GM06990 (cell line): Measurements from ENCODE around the gene CBY3.
"Not testable (repeated sequence)": the region's sequence is repeated elsewhere in the genome, so short reads cannot be mapped to it uniquely, and the experiment has no call there.

ENCODE experiments used
- DNase-seq: peaks from one replicate; pipeline ENCODE4 v3.0.0-alpha.2; 2011; ENCODE audit not compliant: insufficient read length; ENCODE audit errors: extremely low read depth
- H3K27me3 ChIP-seq: replicated peaks from 2 replicates; pipeline ENCODE4 v1.6.0; 2011; ENCODE audit warnings: low read length; ENCODE audit not compliant: control insufficient read depth, insufficient read depth
- H3K36me3 ChIP-seq: 2 replicates; pipeline ENCODE4 v1.5.1; 2011; ENCODE audit warnings: low read length; ENCODE audit not compliant: control insufficient read depth, insufficient read depth
- H3K4me3 ChIP-seq: replicated peaks from 2 replicates; pipeline ENCODE4 v1.5.1; 2011; ENCODE audit warnings: low read depth, mild to moderate bottlenecking, control low read depth, low read length
- TF ChIP-seq, protein P1 (sequence below): IDR thresholded peaks from 2 replicates; pipeline ENCODE4 v1.5.1; 2011; ENCODE audit warnings: low read length, control low read depth, mild to moderate bottlenecking, inconsistent platforms; ENCODE audit not compliant: insufficient read depth, poor library complexity, severe bottlenecking

CBY3 gene

DNA sequence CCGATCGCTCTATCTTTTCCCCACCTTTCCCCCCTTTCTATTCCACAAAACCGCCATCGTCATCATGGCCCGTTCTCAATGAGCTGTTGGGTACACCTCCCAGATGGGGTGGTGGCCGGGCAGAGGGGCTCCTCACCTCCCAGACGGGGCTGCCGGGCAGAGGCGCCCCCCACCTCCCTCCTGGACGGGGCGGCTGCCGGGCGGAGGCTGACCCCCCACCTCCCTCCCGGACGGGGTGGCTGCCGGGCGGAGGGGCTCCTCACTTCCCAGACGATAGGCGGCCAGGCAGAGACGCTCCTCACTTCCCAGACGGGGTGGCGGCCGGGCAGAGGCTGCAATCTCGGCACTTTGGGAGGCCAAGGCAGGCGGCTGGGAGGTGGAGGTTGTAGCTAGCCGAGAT is 30.6 kb downstream of the CBY3 start:
- not testable (repeated sequence) for H3K27me3 ChIP-seq, H3K4me3 ChIP-seq, H3K36me3 ChIP-seq, DNase-seq

DNA sequence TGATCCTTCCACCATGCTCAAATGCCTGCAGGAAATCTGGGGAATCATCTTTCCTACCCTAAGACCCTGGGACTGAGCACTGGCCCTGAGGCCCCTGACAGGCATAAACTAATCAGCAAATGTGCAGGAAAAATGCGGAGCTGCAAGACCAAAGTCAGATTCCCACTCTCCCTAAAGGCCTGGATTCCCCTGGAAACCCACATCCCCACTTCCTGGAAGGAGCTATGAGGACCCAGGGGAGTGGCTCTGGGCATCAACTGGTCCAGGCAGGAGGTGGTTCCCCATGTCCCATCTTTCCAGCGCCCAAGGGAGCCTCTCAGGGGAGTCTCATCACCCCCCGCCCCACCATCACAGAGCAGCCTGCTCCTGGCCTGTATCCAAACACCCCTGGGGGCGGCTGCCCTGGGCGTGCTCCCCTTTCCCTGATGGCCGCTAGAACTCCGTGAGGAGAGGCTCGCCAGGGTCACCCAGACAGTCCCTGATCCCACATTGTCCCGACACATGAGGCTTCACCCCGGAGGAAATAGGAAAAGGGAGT is 31.6 kb downstream of the CBY3 start:
- H3K36me3 ChIP-seq, H3K27me3 ChIP-seq, H3K4me3 ChIP-seq, DNase-seq: not testable (repeated sequence)

DNA sequence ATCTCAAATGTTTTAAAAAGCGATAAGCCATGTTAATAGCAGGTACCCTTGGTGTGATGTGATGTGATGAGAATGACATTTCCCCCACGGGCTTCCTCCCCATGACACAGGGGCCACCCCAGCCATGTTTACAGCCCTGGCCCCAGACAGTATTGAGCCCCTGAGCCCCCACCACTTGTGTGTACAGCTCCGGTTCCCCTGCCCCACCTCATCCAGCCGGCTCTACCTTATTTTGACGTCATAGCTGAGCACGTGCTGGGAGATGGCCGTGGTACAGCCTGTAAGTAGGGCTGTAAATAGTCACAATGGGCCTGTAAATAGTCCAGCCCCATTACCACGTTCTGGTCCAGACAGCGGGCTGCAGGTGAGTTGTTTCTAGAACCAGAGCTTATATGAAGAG is 32.4 kb downstream of the CBY3 start:
- no peak overlapping the region for H3K4me3 ChIP-seq
- no peaks in the 10 kb centered on the region for H3K36me3 ChIP-seq
- H3K27me3 ChIP-seq: no peaks in the 10 kb centered on the region; the same call in 1 of the 2 replicates
- TF ChIP-seq, protein P1, sequence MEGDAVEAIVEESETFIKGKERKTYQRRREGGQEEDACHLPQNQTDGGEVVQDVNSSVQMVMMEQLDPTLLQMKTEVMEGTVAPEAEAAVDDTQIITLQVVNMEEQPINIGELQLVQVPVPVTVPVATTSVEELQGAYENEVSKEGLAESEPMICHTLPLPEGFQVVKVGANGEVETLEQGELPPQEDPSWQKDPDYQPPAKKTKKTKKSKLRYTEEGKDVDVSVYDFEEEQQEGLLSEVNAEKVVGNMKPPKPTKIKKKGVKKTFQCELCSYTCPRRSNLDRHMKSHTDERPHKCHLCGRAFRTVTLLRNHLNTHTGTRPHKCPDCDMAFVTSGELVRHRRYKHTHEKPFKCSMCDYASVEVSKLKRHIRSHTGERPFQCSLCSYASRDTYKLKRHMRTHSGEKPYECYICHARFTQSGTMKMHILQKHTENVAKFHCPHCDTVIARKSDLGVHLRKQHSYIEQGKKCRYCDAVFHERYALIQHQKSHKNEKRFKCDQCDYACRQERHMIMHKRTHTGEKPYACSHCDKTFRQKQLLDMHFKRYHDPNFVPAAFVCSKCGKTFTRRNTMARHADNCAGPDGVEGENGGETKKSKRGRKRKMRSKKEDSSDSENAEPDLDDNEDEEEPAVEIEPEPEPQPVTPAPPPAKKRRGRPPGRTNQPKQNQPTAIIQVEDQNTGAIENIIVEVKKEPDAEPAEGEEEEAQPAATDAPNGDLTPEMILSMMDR: no peak
- DNase-seq: no peak

DNA sequence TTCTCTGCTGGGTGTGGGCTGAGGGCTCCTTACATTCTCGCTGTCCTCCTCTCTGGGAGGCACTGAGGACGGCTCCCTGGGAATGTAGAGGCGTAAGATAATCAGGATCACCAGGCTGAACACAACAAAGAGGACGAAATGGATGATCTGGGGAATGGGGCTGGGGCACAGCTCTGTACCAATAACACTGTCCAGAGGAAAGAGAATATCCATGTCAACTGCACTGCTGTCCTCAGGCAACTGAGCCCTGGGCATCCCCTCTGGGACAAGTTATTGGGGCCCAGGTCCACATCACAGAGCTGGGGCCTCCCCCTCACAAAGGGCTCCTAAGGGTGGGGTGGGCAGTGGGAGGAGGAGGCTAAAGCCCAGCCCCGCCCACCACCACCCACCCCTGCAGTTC is 36.1 kb downstream of the CBY3 start:
- H3K4me3 ChIP-seq, H3K36me3 ChIP-seq, DNase-seq, H3K27me3 ChIP-seq: not testable (repeated sequence)

DNA sequence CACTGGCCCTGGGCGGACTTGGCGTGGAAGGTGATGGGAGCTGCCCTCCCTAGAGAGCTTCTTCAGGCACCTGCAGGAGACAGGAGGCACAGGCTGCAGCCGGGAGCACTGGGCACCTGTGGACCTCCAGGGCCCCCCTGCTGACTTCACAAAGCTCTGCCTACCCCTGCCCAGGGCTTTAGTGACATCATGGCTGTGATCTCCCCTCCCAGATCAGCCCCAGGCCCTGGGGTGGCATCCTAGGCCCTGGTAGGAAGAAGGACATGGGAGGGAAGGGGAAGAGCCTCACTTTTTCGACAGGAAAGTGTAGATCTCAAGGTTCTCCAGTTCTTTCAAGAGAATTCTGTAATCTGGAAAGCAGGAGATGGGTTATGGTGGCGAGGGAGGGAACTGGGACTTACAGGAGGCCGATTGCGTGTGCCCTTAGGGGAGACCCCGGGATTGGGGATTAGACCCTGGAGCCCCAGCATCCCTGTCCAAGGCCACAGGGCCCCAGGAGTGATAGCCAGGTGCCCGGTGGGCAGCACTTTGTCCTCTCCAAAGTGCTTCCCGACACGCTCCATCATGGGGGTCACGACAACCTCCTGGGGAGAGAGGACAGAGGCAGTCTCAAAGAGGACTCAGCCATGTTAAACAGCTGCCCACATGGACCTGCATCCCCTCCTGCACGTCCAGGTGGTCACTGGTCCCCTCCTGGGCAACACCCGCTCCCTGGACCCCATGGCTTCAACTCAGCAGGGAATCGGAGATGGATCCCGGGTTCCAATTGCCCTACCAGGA is 37.5 kb downstream of the CBY3 start:
- not testable (repeated sequence) for H3K27me3 ChIP-seq, H3K36me3 ChIP-seq

DNA sequence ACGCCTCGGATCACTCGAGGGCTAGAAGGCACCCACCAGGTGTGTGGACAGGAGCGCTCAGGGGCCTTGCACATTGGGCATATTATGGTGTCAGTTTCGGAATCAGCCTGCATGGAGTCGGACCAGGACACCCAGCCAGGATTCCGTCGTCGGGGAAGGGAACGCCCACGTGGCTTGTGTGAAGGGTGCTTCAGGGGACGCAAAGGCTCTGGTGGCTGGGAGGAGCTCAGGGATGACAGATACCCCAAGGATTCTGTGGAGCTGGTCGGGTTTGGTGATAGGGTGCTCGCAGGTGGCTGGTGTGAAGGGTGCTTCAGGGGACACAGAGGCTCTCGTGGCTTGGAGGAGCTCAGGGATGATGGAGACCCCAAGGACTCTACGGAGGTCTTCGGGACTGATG is 38.2 kb downstream of the CBY3 start:
- not testable (repeated sequence) for DNase-seq

More for the DNA sequence above, 37.5 kb downstream of the CBY3 start:
- DNase-seq, H3K4me3 ChIP-seq: not testable (repeated sequence)

DNA sequence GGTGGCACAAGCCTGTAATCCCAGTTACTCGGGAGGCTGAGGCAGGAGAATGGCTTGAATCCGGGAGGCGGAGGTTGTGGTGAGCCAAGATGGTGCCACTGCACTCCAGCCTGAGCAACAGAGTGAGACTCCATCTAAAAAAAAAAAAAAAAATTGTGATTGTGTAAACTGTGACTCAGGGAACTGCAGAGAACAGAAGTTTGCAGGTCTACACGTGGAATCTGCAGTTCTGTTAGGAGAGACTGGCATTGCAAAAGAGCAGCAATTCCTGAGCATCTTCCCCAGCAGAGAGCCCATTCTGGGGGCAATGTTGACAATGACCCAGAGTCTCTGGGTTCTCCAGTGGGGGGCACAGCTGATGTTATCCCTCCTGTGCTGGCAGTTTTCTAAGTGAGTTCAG is 39.1 kb downstream of the CBY3 start:
- not testable (repeated sequence) for H3K36me3 ChIP-seq, H3K27me3 ChIP-seq, H3K4me3 ChIP-seq, DNase-seq

More for the DNA sequence above, 38.2 kb downstream of the CBY3 start:
- not testable (repeated sequence) for H3K27me3 ChIP-seq, H3K4me3 ChIP-seq, H3K36me3 ChIP-seq

DNA sequence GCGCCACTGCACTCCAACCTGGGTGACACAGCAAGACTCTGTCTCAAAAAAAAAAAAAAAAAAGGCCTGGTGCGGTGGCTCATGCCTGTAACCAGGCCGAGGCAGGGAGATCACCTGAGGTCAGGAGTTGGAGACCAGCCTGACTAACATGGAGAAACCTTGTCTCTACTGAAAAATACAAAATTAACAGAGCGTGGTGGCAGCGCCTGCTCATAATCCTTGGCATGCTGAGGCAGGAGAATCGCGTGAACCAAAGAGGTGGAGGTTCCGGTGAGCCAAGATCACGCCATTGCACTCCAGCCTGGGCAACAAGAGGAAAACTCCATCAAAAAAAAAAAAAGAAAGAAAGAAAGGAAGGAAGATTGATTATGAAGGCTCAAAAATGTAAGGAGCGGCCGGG is 41.5 kb downstream of the CBY3 start:
- H3K27me3 ChIP-seq, H3K4me3 ChIP-seq, DNase-seq, H3K36me3 ChIP-seq: not testable (repeated sequence)

DNA sequence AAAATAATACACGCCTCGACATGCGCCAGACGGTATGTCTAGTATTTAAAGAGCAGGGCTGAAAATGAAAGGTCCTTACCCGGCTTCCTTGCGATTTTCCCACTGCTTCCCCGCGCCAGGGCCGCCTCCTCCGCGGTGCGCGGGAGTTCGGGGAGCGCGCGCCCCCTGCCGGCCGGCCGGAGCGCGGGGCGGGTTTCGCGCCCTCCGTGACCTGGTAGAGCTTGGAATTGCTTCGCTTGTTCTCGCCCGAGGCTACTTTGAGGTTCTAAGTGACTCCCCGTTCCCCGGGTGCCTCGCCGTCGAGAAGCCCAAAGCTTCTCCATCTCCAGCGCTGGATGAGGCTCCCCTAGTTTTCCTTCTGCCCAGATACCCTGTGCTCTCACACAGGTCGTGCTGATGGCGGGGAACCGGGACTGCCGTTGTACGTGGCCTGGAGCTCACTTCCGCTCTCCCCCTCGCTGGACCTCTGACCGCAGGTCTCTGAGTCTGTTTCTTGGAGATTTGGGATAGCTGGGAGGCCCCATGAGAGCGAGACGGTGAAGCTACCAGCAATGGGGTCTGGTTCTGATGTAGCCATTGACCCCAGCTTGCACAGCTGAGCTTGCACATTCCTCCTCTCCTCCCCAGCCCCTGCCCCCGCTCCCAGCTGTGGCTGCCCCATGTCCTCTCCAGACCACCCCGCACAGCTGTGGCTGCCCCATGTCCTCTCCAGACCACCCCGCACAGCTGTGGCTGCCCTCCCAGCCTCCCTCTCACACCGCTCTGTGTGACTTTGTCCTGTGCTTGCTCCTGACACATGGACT is 46.3 kb downstream of the CBY3 start:
- not testable (repeated sequence) for H3K36me3 ChIP-seq, DNase-seq, H3K4me3 ChIP-seq, H3K27me3 ChIP-seq

DNA sequence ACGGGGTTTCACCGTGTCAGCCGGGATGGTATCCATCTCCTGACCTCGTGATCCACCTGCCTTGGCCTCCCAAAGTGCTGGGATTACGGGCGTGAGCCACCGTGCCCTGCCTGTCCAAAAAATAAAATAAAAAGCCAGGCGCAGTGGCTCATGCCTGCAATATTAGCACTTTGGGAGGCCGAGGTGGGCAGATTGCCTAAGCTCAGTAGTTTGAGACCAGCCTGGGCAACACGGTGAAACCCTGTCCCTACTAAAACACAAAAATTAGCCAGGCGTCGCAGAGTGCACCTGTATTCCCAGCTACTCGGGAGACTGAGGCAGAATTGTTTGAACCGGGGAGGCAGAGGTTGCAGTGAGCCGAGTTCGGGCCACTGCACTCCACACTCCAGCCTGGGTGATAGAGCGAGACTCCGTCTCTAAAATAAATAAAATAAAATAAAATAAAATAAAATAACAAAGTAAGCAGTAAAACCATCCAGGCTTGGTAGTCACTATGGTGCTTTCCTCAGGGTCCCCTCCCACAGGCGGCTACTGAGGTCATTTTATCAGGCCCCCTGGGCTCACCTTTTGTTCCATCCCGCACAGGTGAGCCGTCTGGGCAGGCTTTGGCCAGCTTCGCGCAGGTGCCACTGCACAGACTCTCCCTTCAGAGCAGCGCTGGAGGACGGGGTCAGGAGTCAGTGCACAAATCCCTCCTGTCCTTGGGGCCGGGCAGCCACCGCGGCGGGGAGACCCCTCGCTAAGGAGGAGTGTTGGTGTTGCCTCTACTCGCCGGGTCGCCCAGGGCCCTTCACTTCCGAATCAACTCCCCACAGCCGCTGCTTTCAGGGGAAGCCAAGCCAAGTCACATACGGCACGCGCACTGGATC is 47.1 kb downstream of the CBY3 start:
- H3K36me3 ChIP-seq, H3K27me3 ChIP-seq, DNase-seq: not testable (repeated sequence)
- peak overlapping the region; percentile 48 for H3K4me3 ChIP-seq
